ENCODE measurements around the gene NOD1. TPM values are rescaled to one million over a fixed set of nuclear protein-coding genes. Genes with fewer than 3 reads are reported as not detected.
A peak's percentile ranks its signal among the peaks of the same experiment; 100 is the strongest.

The NOD1 gene
- total and polyA plus RNA-seq, 2 of the 13 experiments (the other 11 are each of a cell fraction or from before 2014, with no cell fraction given) = 1.7 to 2.9 TPM

DNA sequence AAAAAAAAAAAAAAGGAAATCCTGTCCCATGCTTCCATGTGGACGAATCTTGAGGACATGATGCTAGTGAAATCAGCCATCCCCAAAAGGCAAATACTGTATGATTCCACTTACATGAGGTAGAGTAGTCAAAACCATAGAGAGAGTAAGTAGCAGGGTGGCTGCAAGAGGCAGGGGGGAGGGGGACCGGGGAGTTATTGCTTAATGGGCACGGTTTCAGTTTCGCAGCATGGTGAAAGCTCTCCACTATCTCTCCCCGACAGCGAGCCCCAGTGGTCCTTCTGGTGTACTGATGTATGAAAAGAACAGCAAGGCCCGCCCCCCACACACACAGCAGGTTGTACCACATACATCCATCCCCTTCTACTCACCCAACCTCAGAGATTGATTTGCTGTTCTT, 32.8 kb downstream of the NOD1 start (continued):
- TF ChIP-seq, protein P1, sequence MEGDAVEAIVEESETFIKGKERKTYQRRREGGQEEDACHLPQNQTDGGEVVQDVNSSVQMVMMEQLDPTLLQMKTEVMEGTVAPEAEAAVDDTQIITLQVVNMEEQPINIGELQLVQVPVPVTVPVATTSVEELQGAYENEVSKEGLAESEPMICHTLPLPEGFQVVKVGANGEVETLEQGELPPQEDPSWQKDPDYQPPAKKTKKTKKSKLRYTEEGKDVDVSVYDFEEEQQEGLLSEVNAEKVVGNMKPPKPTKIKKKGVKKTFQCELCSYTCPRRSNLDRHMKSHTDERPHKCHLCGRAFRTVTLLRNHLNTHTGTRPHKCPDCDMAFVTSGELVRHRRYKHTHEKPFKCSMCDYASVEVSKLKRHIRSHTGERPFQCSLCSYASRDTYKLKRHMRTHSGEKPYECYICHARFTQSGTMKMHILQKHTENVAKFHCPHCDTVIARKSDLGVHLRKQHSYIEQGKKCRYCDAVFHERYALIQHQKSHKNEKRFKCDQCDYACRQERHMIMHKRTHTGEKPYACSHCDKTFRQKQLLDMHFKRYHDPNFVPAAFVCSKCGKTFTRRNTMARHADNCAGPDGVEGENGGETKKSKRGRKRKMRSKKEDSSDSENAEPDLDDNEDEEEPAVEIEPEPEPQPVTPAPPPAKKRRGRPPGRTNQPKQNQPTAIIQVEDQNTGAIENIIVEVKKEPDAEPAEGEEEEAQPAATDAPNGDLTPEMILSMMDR (CRISPR knock-in tag; IDR thresholded peaks at IDR 0.05) = peak; percentile 59
- TF ChIP-seq, protein P2, sequence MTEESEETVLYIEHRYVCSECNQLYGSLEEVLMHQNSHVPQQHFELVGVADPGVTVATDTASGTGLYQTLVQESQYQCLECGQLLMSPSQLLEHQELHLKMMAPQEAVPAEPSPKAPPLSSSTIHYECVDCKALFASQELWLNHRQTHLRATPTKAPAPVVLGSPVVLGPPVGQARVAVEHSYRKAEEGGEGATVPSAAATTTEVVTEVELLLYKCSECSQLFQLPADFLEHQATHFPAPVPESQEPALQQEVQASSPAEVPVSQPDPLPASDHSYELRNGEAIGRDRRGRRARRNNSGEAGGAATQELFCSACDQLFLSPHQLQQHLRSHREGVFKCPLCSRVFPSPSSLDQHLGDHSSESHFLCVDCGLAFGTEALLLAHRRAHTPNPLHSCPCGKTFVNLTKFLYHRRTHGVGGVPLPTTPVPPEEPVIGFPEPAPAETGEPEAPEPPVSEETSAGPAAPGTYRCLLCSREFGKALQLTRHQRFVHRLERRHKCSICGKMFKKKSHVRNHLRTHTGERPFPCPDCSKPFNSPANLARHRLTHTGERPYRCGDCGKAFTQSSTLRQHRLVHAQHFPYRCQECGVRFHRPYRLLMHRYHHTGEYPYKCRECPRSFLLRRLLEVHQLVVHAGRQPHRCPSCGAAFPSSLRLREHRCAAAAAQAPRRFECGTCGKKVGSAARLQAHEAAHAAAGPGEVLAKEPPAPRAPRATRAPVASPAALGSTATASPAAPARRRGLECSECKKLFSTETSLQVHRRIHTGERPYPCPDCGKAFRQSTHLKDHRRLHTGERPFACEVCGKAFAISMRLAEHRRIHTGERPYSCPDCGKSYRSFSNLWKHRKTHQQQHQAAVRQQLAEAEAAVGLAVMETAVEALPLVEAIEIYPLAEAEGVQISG (CRISPR knock-in tag; IDR thresholded peaks at IDR 0.05) = 0 out of 2 replicates have a peak, but pooled peaks have one; percentile 41
- TF ChIP-seq, protein P3, sequence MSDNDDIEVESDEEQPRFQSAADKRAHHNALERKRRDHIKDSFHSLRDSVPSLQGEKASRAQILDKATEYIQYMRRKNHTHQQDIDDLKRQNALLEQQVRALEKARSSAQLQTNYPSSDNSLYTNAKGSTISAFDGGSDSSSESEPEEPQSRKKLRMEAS (IDR thresholded peaks at IDR 0.05) = no peak
- TF ChIP-seq STAG1 (CRISPR knock-in tag; IDR thresholded peaks at IDR 0.05) (peak; percentile 43), ZNF292 (CRISPR knock-in tag; IDR thresholded peaks at IDR 0.05; ENCODE audit: borderline replicate concordance, low read depth) (no peak), BHLHE40 (IDR thresholded peaks at IDR 0.05; ENCODE audit: low read length) (0 out of 2 replicates have a peak, but pooled peaks have one; percentile 39), RBM39 (IDR thresholded peaks at IDR 0.05; ENCODE audit: low read depth, low read length, poor library complexity, severe bottlenecking) (no peak), RAD21 (CRISPR knock-in tag; IDR thresholded peaks at IDR 0.05) (peak; percentile 12; the same call in 1 of the 2 replicates), AGO1 (IDR thresholded peaks at IDR 0.05; ENCODE audit: low read depth, low read length, poor library complexity, severe bottlenecking) (no peak)

Measured in HepG2 (cell line).